GM18498 (cell line): ENCODE results near the gene CLDN34.

Experiments
- ATAC-seq: cut with Tn5 transposase; IDR thresholded peaks from one replicate; pipeline ENCODE4 v1.9.1; 2021; ENCODE audit warnings: mild to moderate bottlenecking, moderate library complexity; ENCODE audit not compliant: unreplicated experiment

Gene CLDN34

GRCh38 chrX:9966775-9967408 is at the start of gene CLDN34:
CLDN34 (plus strand) TSS chrX:9967358; CDS start chrX:9967358, 0 bp downstream.
- ATAC-seq = no peak

- no peak for ATAC-seq
Observed at GRCh38 chrX:9917861-9918260, 49.3 kb upstream of the CLDN34 start.

GRCh38 chrX:9919632-9920172 is 47.5 kb upstream of the CLDN34 start:
- no peak for ATAC-seq

GRCh38 chrX:9921407-9921806 is 45.8 kb upstream of the CLDN34 start:
- no peak for ATAC-seq

- no peak for ATAC-seq
Observed at GRCh38 chrX:9923357-9923756, 43.8 kb upstream of the CLDN34 start.

- ATAC-seq = no peak
Observed at GRCh38 chrX:9926002-9926401, 41.2 kb upstream of the CLDN34 start.

- ATAC-seq = no peak
Observed at GRCh38 chrX:9927698-9928482, 39.3 kb upstream of the CLDN34 start.

- ATAC-seq = no peak
Observed at GRCh38 chrX:9935436-9935835, 31.7 kb upstream of the CLDN34 start.

GRCh38 chrX:9937761-9938160 is 29.4 kb upstream of the CLDN34 start:
- no peak for ATAC-seq

GRCh38 chrX:9938516-9938915 is 28.6 kb upstream of the CLDN34 start:
- ATAC-seq = no peak

GRCh38 chrX:9940421-9940820 is 26.7 kb upstream of the CLDN34 start:
- no peak for ATAC-seq

GRCh38 chrX:9942086-9942485 is 25.1 kb upstream of the CLDN34 start:
- peak; percentile 93 for ATAC-seq

GRCh38 chrX:9943420-9943819 is 23.7 kb upstream of the CLDN34 start:
- ATAC-seq = no peak

- ATAC-seq = no peak
Observed at GRCh38 chrX:9947131-9947794, 19.9 kb upstream of the CLDN34 start.

GRCh38 chrX:9948406-9948805 is 18.8 kb upstream of the CLDN34 start:
- no peak for ATAC-seq

- no peak for ATAC-seq
Observed at GRCh38 chrX:9952300-9952699, 14.9 kb upstream of the CLDN34 start.

GRCh38 chrX:9953396-9953795 is 13.8 kb upstream of the CLDN34 start:
- no peak for ATAC-seq

GRCh38 chrX:9955506-9955905 is 11.7 kb upstream of the CLDN34 start:
- no peak for ATAC-seq

- no peak for ATAC-seq
Observed at GRCh38 chrX:9957743-9958142, 9.4 kb upstream of the CLDN34 start.

GRCh38 chrX:9958183-9958582 is 9.0 kb upstream of the CLDN34 start:
- no peak for ATAC-seq

- no peak for ATAC-seq
Observed at GRCh38 chrX:9961750-9962149, 5.4 kb upstream of the CLDN34 start.

- ATAC-seq = no peak
Observed at GRCh38 chrX:9977635-9978034, 10.5 kb downstream of the CLDN34 start.
